Motor neuron (in vitro differentiated cells): ENCODE results near the gene VIT. TPM values are rescaled to one million over a fixed set of nuclear protein-coding genes. Genes with fewer than 3 reads are reported as not detected.
A peak's percentile ranks its signal among the peaks of the same experiment; 100 is the strongest.

Experiments used
- ATAC-seq, 8 experiments: fragments of 200-7000 bp; cut with Tn5 transposase; replicated peaks in 6 of 8; 2 replicates each; pipeline ENCODE4 v1.8.0; 2021; ENCODE audit warnings: mild to moderate bottlenecking in 8 of 8, moderate library complexity in 8 of 8
- H3K27ac ChIP-seq, 2 donors: fragments of 250-450 bp; sonication (Bioruptor Pico); 2 replicates each; pipeline ENCODE4 v1.9.0; 2021; ENCODE audit warnings: antibody characterized with exemption in 2 of 2, mild to moderate bottlenecking in 2 of 2, moderate library complexity in 1 of 2
- H3K4me1 ChIP-seq, 2 donors: fragments of 250-450 bp; sonication (Bioruptor Pico); replicated peaks in 1 of 2; 2 replicates each; pipeline ENCODE4 v1.6.1; 2021; ENCODE audit warnings: antibody characterized with exemption in 2 of 2, mild to moderate bottlenecking in 2 of 2, moderate library complexity in 1 of 2
- H3K4me3 ChIP-seq, 5 donors: fragments of 250-450 bp; sonication (Bioruptor Pico); 2 replicates each; pipeline ENCODE4 v1.9.0; 2021; ENCODE audit warnings: antibody characterized with exemption in 5 of 5, mild to moderate bottlenecking in 5 of 5, moderate library complexity in 4 of 5
- WGBS, 10 experiments: fragments of 450-650 bp; shearing (Covaris generic); methylation state at CpG; one replicate each; pipeline ENCODE4 v1.0.0; 2022; 5-methylcytosine and 5-hydroxymethylcytosine counted together
- in situ Hi-C, 9 experiments: fragments of 400-800 bp; cut with MboI; loops; one replicate each; pipeline ENCODE4 v1.15.0; 2021; ENCODE audit warnings: low sequenced_read_pairs in 9 of 9, low pct_unique_long_range_greater_than_20kb in 2 of 9; ENCODE audit not compliant: unreplicated experiment in 9 of 9
- total RNA-seq, 8 experiments: library from RNA; unstranded; fragments of 300-600 nt; gene quantifications; 2 replicates each; pipeline versions ENCODE4 v1.2.3 to v1.2.4, GENCODE V29; 2022

VIT gene
- total RNA-seq, 8 experiments from 2014 or later: 0.09 to 0.71 (median 0.28) TPM; not detected in 5

DNA sequence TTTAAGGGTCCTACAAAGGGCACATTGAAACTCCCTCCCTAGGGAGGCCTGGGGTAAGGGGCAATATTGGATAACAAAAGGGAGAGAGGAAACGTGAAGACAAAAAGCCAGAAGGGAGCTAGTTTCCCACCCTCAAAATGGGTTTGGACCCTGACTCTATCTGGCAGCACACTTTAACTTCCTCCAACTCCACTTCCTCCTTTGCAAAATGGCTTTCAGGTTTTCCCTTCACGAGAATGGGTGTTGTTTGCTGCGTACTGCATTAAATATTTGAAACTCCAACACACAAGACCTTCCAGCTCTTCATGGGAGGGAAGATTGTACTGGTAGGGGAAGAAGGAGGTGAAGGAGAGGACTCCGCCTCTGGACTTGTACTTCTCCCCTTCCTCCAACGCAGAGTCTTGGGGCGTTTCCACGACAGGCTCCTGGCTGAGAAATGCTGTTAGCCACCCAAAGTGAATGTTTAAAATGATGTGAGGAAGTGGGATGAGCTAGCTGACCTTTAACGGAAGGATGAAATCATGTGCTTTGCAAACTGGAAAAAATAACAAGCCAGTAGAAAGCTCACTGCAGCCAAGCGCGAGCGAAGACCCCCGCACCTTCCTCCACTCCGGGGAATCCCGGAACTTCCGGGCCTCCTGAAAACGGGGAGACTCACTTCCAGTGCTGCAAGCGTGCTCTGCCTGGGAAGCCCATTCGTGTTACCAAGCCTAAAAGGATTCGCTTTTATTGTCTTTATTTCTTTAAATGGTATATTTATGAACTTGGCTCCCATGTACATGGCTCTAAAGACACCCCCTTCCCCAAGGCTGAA, 85.6 kb downstream of the VIT start:
- H3K4me3 ChIP-seq: no peak overlapping the region
- no peaks in the 10 kb centered on the region for H3K4me1 ChIP-seq
- peak in 1 of 8 experiments; percentile 55 for ATAC-seq
- no peak overlapping the region for H3K27ac ChIP-seq
- in situ Hi-C loops: no loop called here
- whole genome bisulfite sequencing, 10 experiments: 0 to 100% (median 83%) methylated on average over 1 to 19 of the region's 19 CpGs; no CpG with 5 or more reads in 1 of the 10 experiments

DNA sequence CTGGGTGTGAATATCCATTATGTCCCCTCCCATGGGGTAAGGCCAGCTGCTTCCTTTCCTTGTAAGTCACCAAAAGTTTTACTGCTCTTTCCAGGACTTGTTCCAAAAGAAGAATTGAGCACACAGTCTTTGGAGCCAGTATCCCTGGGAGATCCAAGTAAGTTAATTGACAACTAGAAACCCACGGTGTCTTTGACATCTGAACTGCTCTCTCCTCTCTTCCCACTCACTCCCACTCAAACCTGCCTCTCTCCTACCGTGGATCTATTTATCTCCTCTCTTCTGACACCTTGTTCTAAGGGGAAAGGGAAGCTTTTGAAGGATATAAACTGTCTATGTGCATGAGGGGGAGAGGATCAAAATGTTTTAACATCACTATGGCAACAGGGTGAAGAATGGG, 86.7 kb downstream of the VIT start:
- WGBS, 10 experiments: 0 to 30% (median 9%) methylated on average over 1 to 2 of the region's 2 CpGs; no CpG with 5 or more reads in 4 of the 10 experiments
- no peak for ATAC-seq

GRCh38 chr2:36785179-36785795, 88.8 kb downstream of the VIT start:
- no peak overlapping the region for H3K27ac ChIP-seq
- H3K4me1 ChIP-seq: no peaks in the 10 kb centered on the region
- in situ Hi-C loops: no loop called here
- WGBS, 10 experiments: 20 to 100% (median 60%) methylated on average over 1 to 5 of the region's 5 CpGs; no CpG with 5 or more reads in 1 of the 10 experiments
- no peak overlapping the region for H3K4me3 ChIP-seq
- peak in 5 of 8 experiments; percentile 39 to 84 (median 48) for ATAC-seq

More for the DNA sequence above, 86.7 kb downstream of the VIT start:
- Histone ChIP-seq H3K4me1 (no peaks in the 10 kb centered on the region), H3K4me3 (no peak overlapping the region), H3K27ac (no peak overlapping the region)
- in situ Hi-C loops: no loop called here

- no peak overlapping the region for H3K27ac ChIP-seq
- ATAC-seq: peak in 3 of 8 experiments; percentile 8 to 39 (median 25)
- in situ Hi-C loops: no loop called here
These were observed 92.8 kb downstream of the VIT start for GRCh38 chr2:36789181-36789804.

DNA sequence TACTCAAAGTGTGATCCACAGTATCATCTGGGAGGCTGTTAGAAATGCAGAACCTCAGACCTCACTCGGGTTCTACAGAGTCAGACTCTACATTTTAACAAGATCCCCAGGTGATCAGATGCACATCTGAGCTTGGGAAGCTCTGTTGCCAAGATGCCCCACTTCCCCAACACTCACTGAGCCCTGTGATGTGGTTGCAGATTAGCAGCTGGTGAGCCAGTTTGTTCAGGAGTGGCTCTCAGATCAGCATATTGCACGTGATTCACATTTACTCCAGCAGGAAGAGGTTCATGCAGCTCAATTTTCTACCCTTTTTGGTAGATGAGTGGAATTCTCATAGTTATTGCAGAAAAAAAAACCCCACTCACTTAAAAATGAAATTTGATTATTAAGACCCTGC, 96.4 kb downstream of the VIT start:
- in situ Hi-C loops: no loop called here
- peak in 3 of 8 experiments; percentile 37 to 75 (median 71) for ATAC-seq
- 0 to 61% (median 27%) methylated on average over 1 to 2 of the region's 2 CpGs; no CpG with 5 or more reads in 6 of the 10 experiments for WGBS, 10 experiments
- no peak overlapping the region for H3K27ac ChIP-seq
- H3K4me3 ChIP-seq: no peak overlapping the region
- H3K4me1 ChIP-seq: no peaks in the 10 kb centered on the region

More at GRCh38 chr2:36789181-36789804, 92.8 kb downstream of the VIT start:
- no peaks in the 10 kb centered on the region for H3K4me1 ChIP-seq
- 0 to 100% (median 50%) methylated on average over 1 to 9 of the region's 11 CpGs; no CpG with 5 or more reads in 2 of the 10 experiments for WGBS, 10 experiments
- no peak overlapping the region for H3K4me3 ChIP-seq

- WGBS, 10 experiments: 20 to 100% (median 46%) methylated on average over 1 to 5 of the region's 6 CpGs
- in situ Hi-C loops: no loop called here
- Histone ChIP-seq H3K27ac (no peak overlapping the region), H3K4me3 (no peak overlapping the region), H3K4me1 (no peaks in the 10 kb centered on the region)
- ATAC-seq: peak in 3 of 8 experiments; percentile 59 to 92 (median 72)
These were observed 101.0 kb downstream of the VIT start for GRCh38 chr2:36797324-36798070.

DNA sequence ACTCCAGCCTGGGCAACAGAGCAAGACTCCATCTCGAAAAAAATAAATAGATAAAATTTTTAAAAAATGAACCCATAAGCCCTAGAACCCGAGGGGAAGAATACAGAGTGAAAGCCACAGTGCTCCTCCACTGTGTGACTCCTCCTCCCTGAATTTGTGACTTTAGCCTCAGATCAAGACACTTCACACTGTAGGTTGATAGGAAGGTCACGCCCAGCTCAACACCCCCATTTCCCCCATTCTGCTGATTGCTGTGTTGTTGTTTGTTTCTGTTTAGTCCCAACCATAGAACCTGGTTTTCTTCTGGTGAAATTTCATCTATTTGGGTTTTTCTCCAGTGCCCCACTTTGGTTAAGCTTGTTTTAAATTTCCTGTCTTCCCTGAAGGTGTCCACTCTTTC, 102.2 kb downstream of the VIT start:
- WGBS, 10 experiments: 73 to 100% (median 85%) methylated on average over 1 to 3 of the region's 3 CpGs; no CpG with 5 or more reads in 5 of the 10 experiments
- Histone ChIP-seq H3K27ac (no peak overlapping the region), H3K4me3 (no peak overlapping the region), H3K4me1 (no peaks in the 10 kb centered on the region)
- in situ Hi-C loops: no loop called here
- ATAC-seq: no peak

GRCh38 chr2:36800381-36800780, 103.9 kb downstream of the VIT start:
- H3K4me1 ChIP-seq: no peaks in the 10 kb centered on the region
- H3K4me3 ChIP-seq: no peak overlapping the region
- WGBS, 10 experiments: 80 to 100% (median 95%) methylated on average over 1 to 9 of the region's 11 CpGs; no CpG with 5 or more reads in 2 of the 10 experiments
- in situ Hi-C loops: loop anchor here in 1 of 9 experiments (25.0 kb wide), 1 partner anchor 112 kb away; no protein-coding TSS in a partner anchor
- no peak for ATAC-seq
- no peak overlapping the region for H3K27ac ChIP-seq

- H3K27ac ChIP-seq: no peak overlapping the region
- no peak for ATAC-seq
- 32 to 100% (median 91%) methylated on average over 2 to 6 of the region's 6 CpGs; no CpG with 5 or more reads in 1 of the 10 experiments for WGBS, 10 experiments
- in situ Hi-C loops: loop anchor here in 1 of 9 experiments (25.0 kb wide), 1 partner anchor 111 kb away; no protein-coding TSS in a partner anchor
- H3K4me1 ChIP-seq: no peaks in the 10 kb centered on the region
- H3K4me3 ChIP-seq: no peak overlapping the region
These were observed 104.6 kb downstream of the VIT start for GRCh38 chr2:36801088-36801487.

GRCh38 chr2:36802952-36803351, 106.4 kb downstream of the VIT start:
- peak in 2 of 8 experiments; percentile 14 to 37 for ATAC-seq

GRCh38 chr2:36805635-36806224, 109.2 kb downstream of the VIT start:
- 73 to 93% (median 87%) methylated on average over 3 to 7 of the region's 11 CpGs; no CpG with 5 or more reads in 5 of the 10 experiments for WGBS, 10 experiments
- H3K4me3 ChIP-seq: no peak overlapping the region
- H3K4me1 ChIP-seq: no peaks in the 10 kb centered on the region
- no peak overlapping the region for H3K27ac ChIP-seq
- in situ Hi-C loops: loop anchor here in 1 of 9 experiments (25.0 kb wide), 1 partner anchor 107 kb away; no protein-coding TSS in a partner anchor
- ATAC-seq: peak in 1 of 8 experiments; percentile 37

More at GRCh38 chr2:36802952-36803351, 106.4 kb downstream of the VIT start:
- H3K4me1 ChIP-seq: no peaks in the 10 kb centered on the region
- no peak overlapping the region for H3K27ac ChIP-seq
- no peak overlapping the region for H3K4me3 ChIP-seq
- WGBS, 10 experiments: 40 to 100% (median 76%) methylated on average over 1 to 3 of the region's 3 CpGs; no CpG with 5 or more reads in 6 of the 10 experiments
- in situ Hi-C loops: loop anchor here in 1 of 9 experiments (25.0 kb wide), 1 partner anchor 109 kb away; no protein-coding TSS in a partner anchor
